Measurements from ENCODE around the gene AZIN2.
A peak's percentile ranks its signal among the peaks of the same experiment; 100 is the strongest.
"Not testable (repeated sequence)": the region's sequence is repeated elsewhere in the genome, so short reads cannot be mapped to it uniquely, and the experiment has no call there.

AZIN2 gene

GRCh38 chr1:33060579-33061083, 20.3 kb upstream of the AZIN2 start:
- DNase-seq = peak; percentile 85

GRCh38 chr1:33061834-33062233, 19.1 kb upstream of the AZIN2 start:
- no peak for DNase-seq

- DNase-seq = peak; percentile 50
Observed at GRCh38 chr1:33064284-33064683, 16.7 kb upstream of the AZIN2 start.

DNA sequence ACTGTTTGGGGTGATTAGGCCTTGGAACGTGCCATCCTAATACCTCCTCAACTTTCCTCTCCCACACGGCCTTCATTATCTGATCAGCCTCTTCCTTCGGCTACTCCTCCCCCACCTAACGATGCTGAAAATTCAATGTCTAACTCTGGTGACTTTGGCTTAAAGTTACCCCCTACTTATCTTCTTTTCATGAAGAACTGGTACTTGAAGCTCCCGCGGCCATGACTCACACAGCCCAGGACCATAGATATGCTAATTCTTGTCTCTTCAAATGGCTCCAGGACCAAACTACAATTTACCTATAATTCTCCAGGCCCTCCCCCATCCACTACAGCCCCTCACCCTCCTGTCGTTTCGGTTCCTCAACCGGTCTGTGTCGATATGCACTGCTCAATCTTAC, 15.7 kb upstream of the AZIN2 start:
- no peak for DNase-seq

- DNase-seq = not testable (repeated sequence)
Observed at GRCh38 chr1:33066477-33066876, 14.5 kb upstream of the AZIN2 start.

- not testable (repeated sequence) for DNase-seq
Observed at GRCh38 chr1:33068108-33068507, 12.8 kb upstream of the AZIN2 start.

DNA sequence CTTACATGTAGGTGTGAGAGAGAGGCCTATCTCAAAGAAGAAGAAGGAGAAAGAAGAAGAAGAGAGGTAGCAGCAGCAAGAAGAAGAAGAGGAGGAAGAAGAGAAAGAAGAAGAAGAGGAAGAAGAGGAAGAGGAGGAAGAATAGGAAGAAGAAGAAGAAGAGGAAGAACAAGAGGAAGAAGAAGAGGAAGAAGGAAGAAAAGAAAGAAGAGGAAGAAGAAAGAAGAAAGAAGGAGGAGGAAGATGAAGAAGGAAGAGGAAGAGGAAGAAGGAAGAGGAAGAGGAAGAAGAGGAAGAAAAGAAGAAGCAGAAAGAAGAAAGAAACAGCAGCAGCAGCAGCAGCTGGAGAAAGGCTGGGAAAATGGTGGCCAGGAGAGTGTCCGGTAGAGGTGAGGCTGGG, 10.3 kb upstream of the AZIN2 start:
- DNase-seq = no peak

- no peak for DNase-seq
Observed at GRCh38 chr1:33072707-33073106, 8.2 kb upstream of the AZIN2 start.

GRCh38 chr1:33074193-33074945, 6.6 kb upstream of the AZIN2 start:
- no peak for DNase-seq

DNA sequence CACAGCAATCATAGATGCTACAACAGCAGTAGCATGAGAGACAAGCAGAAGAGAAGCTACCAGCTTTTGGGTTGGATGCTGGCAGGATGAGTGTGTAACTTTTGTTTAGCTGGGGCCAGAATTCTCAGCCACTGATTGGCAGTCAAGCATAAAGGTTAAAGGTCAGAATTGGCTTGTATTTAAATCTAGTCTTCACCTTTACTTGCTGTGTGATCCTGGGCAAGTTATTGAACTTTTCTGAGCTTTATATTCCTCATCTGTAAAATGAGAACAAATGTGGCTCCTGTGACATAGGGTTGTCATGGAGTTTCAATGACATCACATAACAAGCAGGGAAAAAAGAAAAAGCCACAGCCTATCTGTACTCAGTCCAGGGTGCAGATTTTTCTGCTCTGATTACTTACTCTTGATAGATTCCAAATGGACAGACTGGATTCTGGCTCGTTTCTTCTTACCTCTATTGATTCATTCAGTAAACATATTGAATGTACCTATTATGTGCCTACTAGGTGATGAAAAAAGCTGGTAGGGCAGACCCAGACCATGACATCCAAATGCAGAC, 2.8 kb upstream of the AZIN2 start:
- DNase-seq = peak; percentile 38

DNA sequence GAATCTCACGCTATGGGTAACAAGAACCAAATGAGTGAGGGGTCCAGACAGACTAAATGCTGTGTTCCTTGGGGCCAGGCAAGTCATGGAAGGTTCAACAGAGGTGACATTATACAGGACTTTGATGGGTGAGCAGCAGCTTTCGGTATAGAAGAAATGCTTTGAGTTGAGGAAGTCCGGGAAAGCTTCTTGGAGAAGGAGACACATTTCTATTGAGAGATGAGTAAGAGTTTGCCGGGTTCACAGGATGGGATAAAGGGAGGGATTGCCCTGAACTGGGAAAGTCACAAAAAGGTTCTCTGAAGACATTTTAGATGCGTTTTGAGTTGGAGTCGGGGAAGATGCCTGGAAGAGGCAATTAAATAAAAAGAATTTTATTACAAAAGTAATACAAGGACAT, 580 bp upstream of the AZIN2 start:
- DNase-seq = no peak

- no peak for DNase-seq
Observed at GRCh38 chr1:33081554-33082305, 777 bp downstream of the AZIN2 start.

GRCh38 chr1:33082575-33083108, 1.7 kb downstream of the AZIN2 start:
- DNase-seq = no peak

DNA sequence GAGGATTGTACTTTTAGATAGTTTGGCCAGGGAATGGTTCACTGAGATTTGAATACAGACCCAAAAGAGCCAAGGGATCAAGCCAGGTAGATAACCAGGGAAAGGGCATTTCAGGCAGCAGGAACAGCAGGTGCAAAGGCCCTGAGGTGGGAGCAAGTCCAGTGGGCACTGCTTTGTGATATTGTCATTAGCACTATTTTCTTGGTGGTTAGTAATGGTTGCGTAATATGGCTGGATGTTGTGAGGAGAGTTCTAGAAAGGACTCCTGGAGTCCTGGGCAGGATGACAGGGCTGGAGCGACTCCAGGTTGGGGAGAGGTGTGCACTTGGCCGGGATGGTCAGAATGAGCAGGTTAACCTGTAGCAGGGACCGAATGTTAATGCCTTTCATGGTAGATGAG, 4.4 kb downstream of the AZIN2 start:
- no peak for DNase-seq

- peak; percentile 87 for DNase-seq
Observed at GRCh38 chr1:33086384-33086850, 5.5 kb downstream of the AZIN2 start.

- no peak for DNase-seq
Observed at GRCh38 chr1:33087677-33088076, 6.7 kb downstream of the AZIN2 start.

DNA sequence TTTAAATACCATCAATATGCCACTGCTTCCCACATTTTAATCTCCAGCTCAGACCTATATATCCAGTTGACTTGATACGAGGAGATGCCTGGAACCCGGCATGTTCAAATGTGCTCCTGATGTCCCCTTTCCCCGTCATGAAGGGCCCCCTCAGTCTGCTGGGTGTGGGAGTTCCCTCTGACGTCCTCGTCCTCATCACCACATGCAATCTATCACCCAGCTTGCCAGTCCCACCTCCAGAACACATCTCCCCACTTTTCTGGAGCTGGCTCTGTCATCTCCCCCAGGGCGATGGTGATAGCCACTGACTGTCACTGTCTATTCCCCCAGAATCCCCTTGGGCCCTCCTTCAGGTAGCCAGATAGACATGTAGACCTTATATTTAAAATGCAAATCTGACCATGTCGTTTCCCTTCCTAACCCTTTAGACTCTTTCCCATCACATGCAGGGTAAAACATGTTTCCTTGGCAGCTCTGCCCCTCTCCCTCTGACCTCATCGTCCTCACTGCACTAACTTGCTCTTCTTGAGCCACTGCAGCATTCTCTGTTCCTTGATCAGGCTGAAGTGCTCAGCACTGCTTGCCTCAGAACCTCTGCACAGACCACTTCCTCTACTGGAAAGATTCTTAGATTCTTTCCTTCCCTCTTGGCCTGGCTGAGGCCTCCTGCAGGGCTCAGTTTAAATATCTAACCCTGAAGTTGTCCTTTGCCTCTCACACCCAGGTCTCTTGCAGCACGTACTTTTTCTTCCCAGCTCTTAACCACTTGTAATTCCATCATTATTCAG, 7.4 kb downstream of the AZIN2 start:
- no peak for DNase-seq

GRCh38 chr1:33089457-33089856, 8.5 kb downstream of the AZIN2 start:
- no peak for DNase-seq

GRCh38 chr1:33092438-33092837, 11.5 kb downstream of the AZIN2 start:
- DNase-seq = no peak

- no peak for DNase-seq
Observed at GRCh38 chr1:33093004-33093403, 12.1 kb downstream of the AZIN2 start.

DNA sequence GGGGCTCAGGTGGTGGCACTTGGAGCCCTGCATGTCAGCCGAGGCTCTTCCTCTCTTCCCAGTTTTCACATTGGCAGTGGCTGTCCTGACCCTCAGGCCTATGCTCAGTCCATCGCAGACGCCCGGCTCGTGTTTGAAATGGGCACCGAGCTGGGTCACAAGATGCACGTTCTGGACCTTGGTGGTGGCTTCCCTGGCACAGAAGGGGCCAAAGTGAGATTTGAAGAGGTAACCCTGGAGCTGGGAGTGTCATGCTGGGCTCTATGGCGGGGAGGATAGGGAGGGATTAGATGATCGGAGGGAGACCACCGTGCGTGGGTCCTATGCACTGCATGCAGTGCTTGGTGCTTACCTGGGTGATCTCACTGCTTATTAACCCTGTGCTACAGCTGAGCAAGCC, 13.5 kb downstream of the AZIN2 start:
- no peak for DNase-seq

- peak; percentile 79 for DNase-seq
Observed at GRCh38 chr1:33094971-33095604, 14.1 kb downstream of the AZIN2 start.

Measured in DMS53 (cell line).